ENCODE measurements around the gene PDE4D. TPM values are rescaled to one million over a fixed set of nuclear protein-coding genes. Genes with fewer than 3 reads are reported as not detected.

Gene PDE4D
- total RNA-seq, 1 experiment from 2014 or later, result 3.3 TPM

DNA sequence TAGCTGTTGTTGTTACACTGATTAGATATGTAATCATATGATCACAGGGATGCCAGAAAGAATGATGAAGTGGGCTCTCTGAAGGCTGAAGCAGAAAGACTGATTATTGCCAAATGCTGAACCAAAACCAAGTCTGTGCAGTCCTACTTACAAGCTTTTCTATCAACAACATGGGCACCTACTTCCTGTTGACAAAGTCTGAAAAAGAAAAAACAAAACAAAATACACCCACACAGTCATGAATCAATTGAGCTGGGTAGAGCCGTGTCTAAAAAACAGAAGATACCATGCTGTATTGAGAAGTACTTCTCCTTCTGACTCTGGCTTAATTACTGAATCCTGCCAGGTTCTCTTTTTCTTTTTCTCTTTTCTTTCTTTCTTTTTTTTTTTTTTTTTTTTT, 947.3 kb downstream of the PDE4D start:
- Mint-ChIP-seq H3K27me3 (ENCODE audit: low read depth) (no peaks in the 10 kb centered on the region), H3K27ac (no peak overlapping the region), H3K36me3 (peaks cover 11% of the 10 kb centered on the region), H3K4me3 (no peak overlapping the region), H3K4me1 (peaks cover 6% of the 10 kb centered on the region), H3K9me3 (peaks cover 17% of the 10 kb centered on the region)
- POLR2A ChIA-PET, result no interaction called here
- no peak for ATAC-seq
- DNase-seq (ENCODE audit: low spot score), result no peak
- TF ChIP-seq CBFB (CRISPR knock-in tag; IDR thresholded peaks at IDR 0.05; ENCODE audit: low read depth) (no peak), NR2C2 (CRISPR knock-in tag; IDR thresholded peaks at IDR 0.05) (no peak), MXD4 (CRISPR knock-in tag; IDR thresholded peaks at IDR 0.05; ENCODE audit: borderline replicate concordance) (no peak), USF1 (CRISPR knock-in tag; IDR thresholded peaks at IDR 0.05) (no peak), NFYB (CRISPR knock-in tag; conservative IDR thresholded peaks at IDR 0.05; ENCODE audit: low read depth) (no peak), ZNF671 (CRISPR knock-in tag; IDR thresholded peaks at IDR 0.05) (no peak), ZNF423 (CRISPR knock-in tag; IDR thresholded peaks at IDR 0.05) (no peak), ZNF425 (CRISPR knock-in tag; conservative IDR thresholded peaks at IDR 0.05) (no peak), ZNF512 (CRISPR knock-in tag; IDR thresholded peaks at IDR 0.05; ENCODE audit: borderline replicate concordance) (no peak), SMAD3 (CRISPR knock-in tag; IDR thresholded peaks at IDR 0.05; ENCODE audit: borderline replicate concordance) (no peak)
- TF ChIP-seq, protein P1, sequence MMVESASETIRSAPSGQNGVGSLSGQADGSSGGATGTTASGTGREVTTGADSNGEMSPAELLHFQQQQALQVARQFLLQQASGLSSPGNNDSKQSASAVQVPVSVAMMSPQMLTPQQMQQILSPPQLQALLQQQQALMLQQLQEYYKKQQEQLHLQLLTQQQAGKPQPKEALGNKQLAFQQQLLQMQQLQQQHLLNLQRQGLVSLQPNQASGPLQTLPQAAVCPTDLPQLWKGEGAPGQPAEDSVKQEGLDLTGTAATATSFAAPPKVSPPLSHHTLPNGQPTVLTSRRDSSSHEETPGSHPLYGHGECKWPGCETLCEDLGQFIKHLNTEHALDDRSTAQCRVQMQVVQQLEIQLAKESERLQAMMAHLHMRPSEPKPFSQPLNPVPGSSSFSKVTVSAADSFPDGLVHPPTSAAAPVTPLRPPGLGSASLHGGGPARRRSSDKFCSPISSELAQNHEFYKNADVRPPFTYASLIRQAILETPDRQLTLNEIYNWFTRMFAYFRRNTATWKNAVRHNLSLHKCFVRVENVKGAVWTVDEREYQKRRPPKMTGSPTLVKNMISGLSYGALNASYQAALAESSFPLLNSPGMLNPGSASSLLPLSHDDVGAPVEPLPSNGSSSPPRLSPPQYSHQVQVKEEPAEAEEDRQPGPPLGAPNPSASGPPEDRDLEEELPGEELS (CRISPR knock-in tag; IDR thresholded peaks at IDR 0.05), result no peak
- TF ChIP-seq, protein P2, sequence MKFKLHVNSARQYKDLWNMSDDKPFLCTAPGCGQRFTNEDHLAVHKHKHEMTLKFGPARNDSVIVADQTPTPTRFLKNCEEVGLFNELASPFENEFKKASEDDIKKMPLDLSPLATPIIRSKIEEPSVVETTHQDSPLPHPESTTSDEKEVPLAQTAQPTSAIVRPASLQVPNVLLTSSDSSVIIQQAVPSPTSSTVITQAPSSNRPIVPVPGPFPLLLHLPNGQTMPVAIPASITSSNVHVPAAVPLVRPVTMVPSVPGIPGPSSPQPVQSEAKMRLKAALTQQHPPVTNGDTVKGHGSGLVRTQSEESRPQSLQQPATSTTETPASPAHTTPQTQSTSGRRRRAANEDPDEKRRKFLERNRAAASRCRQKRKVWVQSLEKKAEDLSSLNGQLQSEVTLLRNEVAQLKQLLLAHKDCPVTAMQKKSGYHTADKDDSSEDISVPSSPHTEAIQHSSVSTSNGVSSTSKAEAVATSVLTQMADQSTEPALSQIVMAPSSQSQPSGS (CRISPR knock-in tag; IDR thresholded peaks at IDR 0.05; ENCODE audit: borderline replicate concordance, low read depth), result no peak
- CTCF ChIA-PET, result interaction anchor here (0.6 to 1.8 kb wide), 2 partner anchors 26 to 55 kb away, joined by 3 to 7 read pairs; no protein-coding TSS in a partner anchor

- H3K36me3 Mint-ChIP-seq, result peaks cover 11% of the 10 kb centered on the region
- CTCF ChIA-PET, result interaction anchor here (1.1 to 1.8 kb wide), 2 partner anchors 53 kb away, joined by 3 to 7 read pairs; no protein-coding TSS in a partner anchor
- H3K4me1 Mint-ChIP-seq, result peaks cover 6% of the 10 kb centered on the region
- H3K9me3 Mint-ChIP-seq, result peaks cover 17% of the 10 kb centered on the region
- H3K27ac Mint-ChIP-seq, result no peak overlapping the region
- DNase-seq (ENCODE audit: low spot score) (no peak), ATAC-seq (no peak)
- TF ChIP-seq ZNF317 (CRISPR knock-in tag; IDR thresholded peaks at IDR 0.05; ENCODE audit: borderline replicate concordance, low read depth) (no peak), ZNF671 (CRISPR knock-in tag; IDR thresholded peaks at IDR 0.05) (no peak), GRHL2 (CRISPR knock-in tag; IDR thresholded peaks at IDR 0.05; ENCODE audit: insufficient replicate concordance, severe bottlenecking) (no peak), AFF4 (CRISPR knock-in tag; IDR thresholded peaks at IDR 0.05; ENCODE audit: borderline replicate concordance) (no peak)
- TF ChIP-seq, protein P3, sequence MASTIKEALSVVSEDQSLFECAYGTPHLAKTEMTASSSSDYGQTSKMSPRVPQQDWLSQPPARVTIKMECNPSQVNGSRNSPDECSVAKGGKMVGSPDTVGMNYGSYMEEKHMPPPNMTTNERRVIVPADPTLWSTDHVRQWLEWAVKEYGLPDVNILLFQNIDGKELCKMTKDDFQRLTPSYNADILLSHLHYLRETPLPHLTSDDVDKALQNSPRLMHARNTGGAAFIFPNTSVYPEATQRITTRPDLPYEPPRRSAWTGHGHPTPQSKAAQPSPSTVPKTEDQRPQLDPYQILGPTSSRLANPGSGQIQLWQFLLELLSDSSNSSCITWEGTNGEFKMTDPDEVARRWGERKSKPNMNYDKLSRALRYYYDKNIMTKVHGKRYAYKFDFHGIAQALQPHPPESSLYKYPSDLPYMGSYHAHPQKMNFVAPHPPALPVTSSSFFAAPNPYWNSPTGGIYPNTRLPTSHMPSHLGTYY (CRISPR knock-in tag; IDR thresholded peaks at IDR 0.05), result no peak
- POLR2A ChIA-PET, result no interaction called here
- H3K4me3 Mint-ChIP-seq, result no peak overlapping the region
- H3K27me3 Mint-ChIP-seq (ENCODE audit: low read depth), result no peaks in the 10 kb centered on the region
Observed at GRCh38 chr5:58944221-58944620, 949.3 kb downstream of the PDE4D start.
